ENCODE measurements around the gene SLC39A2. TPM values are rescaled to one million over a fixed set of nuclear protein-coding genes. Genes with fewer than 3 reads are reported as not detected.

The SLC39A2 gene
- total RNA-seq, 1 donor from 2014 or later = 0.30 TPM

GRCh38 chr14:21048638-21049037 is 49.5 kb downstream of the SLC39A2 start:
- intact Hi-C loops (cut with micrococcal nuclease) = no loop called here

DNA sequence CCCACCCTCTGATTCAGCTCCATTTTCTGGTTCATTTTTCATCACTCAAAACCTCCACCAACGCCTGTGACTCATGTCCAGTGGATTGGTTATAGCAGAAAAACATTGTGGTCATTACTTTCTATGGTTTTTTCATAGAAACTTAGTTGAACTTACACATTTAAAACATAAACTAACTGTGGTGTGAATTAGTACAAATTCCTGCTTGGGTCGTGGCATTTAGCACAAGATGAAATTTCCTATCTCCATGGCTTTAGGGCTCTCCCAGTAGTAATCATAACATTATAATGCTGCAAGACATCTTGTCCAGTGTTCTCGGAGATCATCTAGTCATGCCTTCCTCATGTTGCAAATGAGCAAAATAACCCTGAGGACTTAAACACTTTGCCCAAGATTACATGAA is 50.2 kb downstream of the SLC39A2 start:
- DNase-seq (ENCODE audit: low spot score) = no peak
- H3K4me3 Mint-ChIP-seq (ENCODE audit: low read depth) = no peak overlapping the region
- intact Hi-C loops (cut with micrococcal nuclease) = no loop called here
- H3K27me3 Mint-ChIP-seq (ENCODE audit: low read depth) = peaks cover 29% of the 10 kb centered on the region
- no peaks in the 10 kb centered on the region for H3K9me3 Mint-ChIP-seq
- no peaks in the 10 kb centered on the region for H3K36me3 Mint-ChIP-seq (ENCODE audit: low read depth)
- H3K4me1 Mint-ChIP-seq (ENCODE audit: low read depth) = peaks cover 2% of the 10 kb centered on the region
- H3K27ac Mint-ChIP-seq = no peak overlapping the region

More at GRCh38 chr14:21048638-21049037, 49.5 kb downstream of the SLC39A2 start:
- DNase-seq (ENCODE audit: low spot score) = no peak
- peaks cover 4% of the 10 kb centered on the region for H3K4me1 Mint-ChIP-seq (ENCODE audit: low read depth)
- H3K27ac Mint-ChIP-seq = no peak overlapping the region
- H3K4me3 Mint-ChIP-seq (ENCODE audit: low read depth) = no peak overlapping the region
- no peaks in the 10 kb centered on the region for H3K9me3 Mint-ChIP-seq
- no peaks in the 10 kb centered on the region for H3K36me3 Mint-ChIP-seq (ENCODE audit: low read depth)
- peaks cover 29% of the 10 kb centered on the region for H3K27me3 Mint-ChIP-seq (ENCODE audit: low read depth)

GRCh38 chr14:21050597-21050996 is 51.5 kb downstream of the SLC39A2 start:
- Mint-ChIP-seq H3K9me3 (no peaks in the 10 kb centered on the region), H3K27ac (no peak overlapping the region), H3K4me1 (ENCODE audit: low read depth) (peaks cover 2% of the 10 kb centered on the region), H3K4me3 (ENCODE audit: low read depth) (no peak overlapping the region), H3K36me3 (ENCODE audit: low read depth) (no peaks in the 10 kb centered on the region), H3K27me3 (ENCODE audit: low read depth) (peaks cover 16% of the 10 kb centered on the region)
- DNase-seq (ENCODE audit: low spot score) = no peak
- intact Hi-C loops (cut with micrococcal nuclease) = no loop called here

Other genes with a start within 250 kb of the SLC39A2 start
- not detected in 2 replicates for gene EDDM3B, start 230.9 kb upstream of the SLC39A2 start, total RNA-seq
- gene RNASE6, start 218.0 kb upstream of the SLC39A2 start, total RNA-seq = 0.91 and 0.94 TPM in 2 replicates
- gene RNASE1, start 196.4 kb upstream of the SLC39A2 start, total RNA-seq = not detected in 2 replicates
- gene RNASE3, start 107.9 kb upstream of the SLC39A2 start, total RNA-seq = not detected in 2 replicates
- not detected in 2 replicates for gene RNASE2, start 43.8 kb upstream of the SLC39A2 start, total RNA-seq
- gene METTL17, start 9.3 kb upstream of the SLC39A2 start, total RNA-seq = 93.7 and 102 TPM in 2 replicates
- gene NDRG2, start 25.8 kb downstream of the SLC39A2 start, total RNA-seq = 1.1 and 1.8 TPM in 2 replicates
- not detected in 2 replicates for gene TPPP2, start 30.9 kb downstream of the SLC39A2 start, total RNA-seq
- not detected in 2 replicates for gene RNASE13, start 35.5 kb downstream of the SLC39A2 start, total RNA-seq
- gene RNASE7, start 43.1 kb downstream of the SLC39A2 start, total RNA-seq = not detected in 2 replicates
- gene RNASE8, start 58.5 kb downstream of the SLC39A2 start, total RNA-seq = not detected in 2 replicates
- gene ARHGEF40, start 71.0 kb downstream of the SLC39A2 start, total RNA-seq = 0.05 and 0.16 TPM in 2 replicates
- gene ZNF219, start 99.4 kb downstream of the SLC39A2 start, total RNA-seq = 9.4 and 11.0 TPM in 2 replicates
- not detected in 2 replicates for gene TMEM253, start 101.8 kb downstream of the SLC39A2 start, total RNA-seq
- not detected in 2 replicates for gene OR5AU1, start 156.8 kb downstream of the SLC39A2 start, total RNA-seq